HG02973 (cell line): ENCODE measurements around the gene NEK10.

Experiments
- ATAC-seq: cut with Tn5 transposase; IDR thresholded peaks from one replicate; pipeline ENCODE4 v1.9.1; 2021; ENCODE audit warnings: moderate library complexity; ENCODE audit not compliant: unreplicated experiment

Gene NEK10

GRCh38 chr3:27253831-27254230 lies 115.4 kb downstream of the NEK10 start:
- peak; percentile 94 for ATAC-seq

- no peak for ATAC-seq
These were observed 115.8 kb downstream of the NEK10 start for GRCh38 chr3:27253391-27253790.

- no peak for ATAC-seq
These were observed 116.5 kb downstream of the NEK10 start for GRCh38 chr3:27252646-27253045.

- no peak for ATAC-seq
These were observed 124.8 kb downstream of the NEK10 start for GRCh38 chr3:27244374-27244773.

- ATAC-seq = no peak
These were observed 129.2 kb downstream of the NEK10 start for GRCh38 chr3:27239951-27240350.

- ATAC-seq = peak; percentile 81
These were observed 140.4 kb downstream of the NEK10 start for GRCh38 chr3:27228805-27229204.

GRCh38 chr3:27224197-27224596 lies 145.0 kb downstream of the NEK10 start:
- ATAC-seq = no peak

- no peak for ATAC-seq
These were observed 147.8 kb downstream of the NEK10 start for GRCh38 chr3:27221264-27221932.

- no peak for ATAC-seq
These were observed 149.0 kb downstream of the NEK10 start for GRCh38 chr3:27220166-27220565.

- no peak for ATAC-seq
These were observed 149.9 kb downstream of the NEK10 start for GRCh38 chr3:27219127-27219845.

- no peak for ATAC-seq
These were observed 152.1 kb downstream of the NEK10 start for GRCh38 chr3:27216955-27217552.

GRCh38 chr3:27216295-27216855 lies 152.8 kb downstream of the NEK10 start:
- ATAC-seq = no peak

GRCh38 chr3:27213450-27213849 lies 155.7 kb downstream of the NEK10 start:
- ATAC-seq = no peak

GRCh38 chr3:27209617-27210264 lies 159.4 kb downstream of the NEK10 start:
- no peak for ATAC-seq

- no peak for ATAC-seq
These were observed 160.1 kb downstream of the NEK10 start for GRCh38 chr3:27208961-27209616.

- ATAC-seq = no peak
These were observed 166.2 kb downstream of the NEK10 start for GRCh38 chr3:27202959-27203358.

GRCh38 chr3:27201492-27201891 lies 167.7 kb downstream of the NEK10 start:
- ATAC-seq = no peak

- no peak for ATAC-seq
These were observed 168.3 kb downstream of the NEK10 start for GRCh38 chr3:27200721-27201489.

GRCh38 chr3:27194861-27195483 lies 174.2 kb downstream of the NEK10 start:
- ATAC-seq = no peak

- no peak for ATAC-seq
These were observed 176.1 kb downstream of the NEK10 start for GRCh38 chr3:27193056-27193455.
